WTC11 (cell line): ENCODE measurements around the gene MARK3. TPM values are rescaled to one million over a fixed set of nuclear protein-coding genes. Genes with fewer than 3 reads are reported as not detected.

Experiments
- ATAC-seq: fragments of 200-7000 bp; cut with Tn5 transposase; 2 replicates; pipeline ENCODE4 v1.10.0; 2021; ENCODE audit warnings: mild to moderate bottlenecking, moderate library complexity
- CTCF ChIA-PET: fragments of 300-600 bp; sonication (Branson Sonifier 250); formaldehyde crosslinking; loops from one replicate; lab custom pipeline; 2021; ENCODE audit warnings: antibody characterized with exemption; lab: Charles Lee
- POLR2A ChIA-PET: fragments of 350-600 bp; sonication (Branson Sonifier 250); formaldehyde crosslinking; loops from one replicate; lab custom pipeline; 2021; ENCODE audit warnings: antibody characterized with exemption; lab: Charles Lee
- DNase-seq: peaks from one replicate; pipeline ENCODE4 v3.0.0; 2021; ENCODE audit warnings: low spot score
- H3K27ac Mint-ChIP-seq: 2 replicates; pipeline ENCODE4 v1.8.0; 2021; ENCODE audit warnings: mixed read lengths
- H3K27me3 Mint-ChIP-seq: 2 replicates; pipeline ENCODE4 v1.8.0; 2021; ENCODE audit warnings: low read depth, mild to moderate bottlenecking, moderate library complexity, mixed read lengths
- H3K36me3 Mint-ChIP-seq: 2 replicates; pipeline ENCODE4 v1.8.0; 2021; ENCODE audit warnings: mixed read lengths
- H3K4me1 Mint-ChIP-seq: 2 replicates; pipeline ENCODE4 v1.8.0; 2022; ENCODE audit warnings: mixed read lengths
- H3K4me3 Mint-ChIP-seq: 2 replicates; pipeline ENCODE4 v1.8.0; 2021; ENCODE audit warnings: mild to moderate bottlenecking, moderate library complexity, mixed read lengths
- H3K9me3 Mint-ChIP-seq: 2 replicates; pipeline ENCODE4 v1.8.0; 2021; ENCODE audit warnings: mixed read lengths
- AFF4 ChIP-seq: sonication (generic); formaldehyde crosslinking; IDR thresholded peaks from 2 replicates; pipeline ENCODE4 v1.8.1; 2023; ENCODE audit warnings: mild to moderate bottlenecking, missing genetic modification reagents, borderline replicate concordance
- CDX4 ChIP-seq: fragments of 250-450 bp; sonication (Bioruptor Pico); IDR thresholded peaks from 2 replicates; pipeline ENCODE4 v1.9.0; 2021; ENCODE audit warnings: moderate library complexity, mild to moderate bottlenecking, inconsistent platforms, borderline replicate concordance
- CREB1 ChIP-seq: sonication (generic); formaldehyde crosslinking; IDR thresholded peaks from 2 replicates; pipeline ENCODE4 v1.8.0; 2023; ENCODE audit warnings: mild to moderate bottlenecking, missing genetic modification reagents
- EMX1 ChIP-seq: fragments of 250-450 bp; sonication (Bioruptor Pico); IDR thresholded peaks from 2 replicates; pipeline ENCODE4 v1.8.0; 2021; ENCODE audit warnings: mild to moderate bottlenecking
- FOXP1 ChIP-seq: sonication (generic); formaldehyde crosslinking; IDR thresholded peaks from 2 replicates; pipeline ENCODE4 v1.8.0; 2022; ENCODE audit warnings: missing genetic modification reagents, mild to moderate bottlenecking, moderate library complexity, borderline replicate concordance
- HMGA2 ChIP-seq: fragments of 250-450 bp; sonication (Bioruptor Pico); IDR thresholded peaks from 2 replicates; pipeline ENCODE4 v1.4.0; 2021; ENCODE audit warnings: mild to moderate bottlenecking, moderate library complexity
- IRF2 ChIP-seq: sonication (generic); formaldehyde crosslinking; IDR thresholded peaks from 2 replicates; pipeline ENCODE4 v1.8.0; 2022; ENCODE audit warnings: low read depth, missing genetic modification reagents, borderline replicate concordance
- JUN ChIP-seq: sonication (generic); formaldehyde crosslinking; IDR thresholded peaks from 2 replicates; pipeline ENCODE4 v1.8.0; 2023; ENCODE audit warnings: mild to moderate bottlenecking, missing genetic modification reagents
- NR2C2 ChIP-seq: sonication (generic); formaldehyde crosslinking; IDR thresholded peaks from 2 replicates; pipeline ENCODE4 v1.8.0; 2022; ENCODE audit warnings: mild to moderate bottlenecking, missing genetic modification reagents
- PREB ChIP-seq: sonication (generic); formaldehyde crosslinking; IDR thresholded peaks from 2 replicates; pipeline ENCODE4 v1.8.1; 2022; ENCODE audit warnings: mild to moderate bottlenecking, missing genetic modification reagents, moderate library complexity, borderline replicate concordance
- RELA ChIP-seq: sonication (generic); formaldehyde crosslinking; IDR thresholded peaks from 2 replicates; pipeline ENCODE4 v1.8.1; 2022; ENCODE audit warnings: missing genetic modification reagents, mild to moderate bottlenecking, borderline replicate concordance
- SP1 ChIP-seq: sonication (generic); formaldehyde crosslinking; conservative IDR thresholded peaks from 2 replicates; pipeline ENCODE4 v1.8.1; 2022; ENCODE audit warnings: missing genetic modification reagents
- USF2 ChIP-seq: sonication (generic); formaldehyde crosslinking; IDR thresholded peaks from 2 replicates; pipeline ENCODE4 v1.8.1; 2023; ENCODE audit warnings: mild to moderate bottlenecking, missing genetic modification reagents, moderate library complexity
- ZBTB21 ChIP-seq: sonication (generic); formaldehyde crosslinking; IDR thresholded peaks from 2 replicates; pipeline ENCODE4 v1.8.1; 2023; ENCODE audit warnings: mild to moderate bottlenecking, missing genetic modification reagents, borderline replicate concordance
- ZNF219 ChIP-seq: sonication (generic); formaldehyde crosslinking; IDR thresholded peaks from 2 replicates; pipeline ENCODE4 v1.8.0; 2023; ENCODE audit warnings: missing genetic modification reagents, mild to moderate bottlenecking, borderline replicate concordance
- ZNF281 ChIP-seq: sonication (generic); formaldehyde crosslinking; IDR thresholded peaks from 2 replicates; pipeline ENCODE4 v1.8.0; 2023; ENCODE audit warnings: mild to moderate bottlenecking, missing genetic modification reagents
- ZNF396 ChIP-seq: fragments of 250-450 bp; sonication (Bioruptor Pico); IDR thresholded peaks from 2 replicates; pipeline ENCODE4 v1.8.0; 2021; ENCODE audit warnings: mild to moderate bottlenecking, moderate library complexity, borderline replicate concordance
- total RNA-seq: library from RNA; stranded (reverse); gene quantifications from 3 replicates; pipeline ENCODE4 v1.2.3, GENCODE V29; 2021
- TF ChIP-seq, protein P1 (sequence below): fragments of 250-450 bp; sonication (Bioruptor Pico); IDR thresholded peaks from 2 replicates; pipeline ENCODE4 v1.9.0; 2021; ENCODE audit warnings: mild to moderate bottlenecking, borderline replicate concordance

Gene MARK3
- total RNA-seq, 1 experiment from 2014 or later, result 93.7 TPM

DNA sequence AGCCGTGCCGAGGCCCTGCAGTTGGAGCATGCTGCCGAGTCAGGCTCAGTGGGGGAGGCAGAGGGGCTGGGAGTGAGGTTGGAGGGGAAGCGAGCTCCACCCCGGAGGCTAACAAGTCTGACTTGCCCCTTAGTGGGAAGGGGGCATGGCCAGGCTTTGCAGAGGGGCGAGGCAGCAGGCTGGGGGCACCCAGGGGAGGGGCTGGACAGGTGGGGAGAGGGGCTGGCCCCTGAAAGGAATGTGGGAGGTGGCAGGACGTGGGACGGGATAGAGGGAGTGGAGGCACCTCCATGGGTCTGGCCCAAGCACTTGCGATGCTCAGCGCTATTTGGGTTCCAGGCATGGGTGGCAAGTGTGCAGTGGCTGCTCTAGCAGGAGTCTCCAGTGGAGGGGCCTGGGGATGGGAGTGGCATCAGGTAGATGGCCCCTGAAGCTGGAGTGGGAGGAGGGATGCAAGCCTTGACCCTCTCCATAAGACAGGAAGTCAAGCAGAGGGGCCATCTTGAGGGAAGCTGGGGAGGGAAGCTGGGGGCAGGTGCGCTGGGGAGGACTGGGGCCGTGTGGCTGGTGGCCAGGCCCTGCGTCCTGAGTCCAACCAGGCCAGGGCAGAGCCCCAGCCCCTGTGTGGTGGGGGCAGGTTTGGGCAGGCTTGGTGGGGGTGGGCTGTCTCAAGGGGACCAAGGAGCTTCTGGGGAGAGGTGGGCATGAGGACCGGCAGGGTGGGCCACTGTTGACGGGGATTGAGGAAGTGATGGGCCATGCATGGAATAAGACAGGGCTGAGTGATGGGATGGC is 146.4 kb downstream of the MARK3 start:
- TF ChIP-seq CDX4 (CRISPR knock-in tag) (no peak), SP1 (no peak), NR2C2 (CRISPR knock-in tag) (no peak), ZNF219 (CRISPR knock-in tag) (no peak), ZNF396 (CRISPR knock-in tag) (no peak), ZBTB21 (no peak), PREB (CRISPR knock-in tag) (no peak), IRF2 (CRISPR knock-in tag) (no peak), RELA (CRISPR knock-in tag) (no peak), JUN (CRISPR knock-in tag) (no peak), AFF4 (CRISPR knock-in tag) (no peak), USF2 (CRISPR knock-in tag) (no peak), EMX1 (CRISPR knock-in tag) (no peak), ZNF281 (no peak), CREB1 (CRISPR knock-in tag) (no peak), HMGA2 (CRISPR knock-in tag) (no peak), FOXP1 (CRISPR knock-in tag) (no peak)
- TF ChIP-seq, protein P1, sequence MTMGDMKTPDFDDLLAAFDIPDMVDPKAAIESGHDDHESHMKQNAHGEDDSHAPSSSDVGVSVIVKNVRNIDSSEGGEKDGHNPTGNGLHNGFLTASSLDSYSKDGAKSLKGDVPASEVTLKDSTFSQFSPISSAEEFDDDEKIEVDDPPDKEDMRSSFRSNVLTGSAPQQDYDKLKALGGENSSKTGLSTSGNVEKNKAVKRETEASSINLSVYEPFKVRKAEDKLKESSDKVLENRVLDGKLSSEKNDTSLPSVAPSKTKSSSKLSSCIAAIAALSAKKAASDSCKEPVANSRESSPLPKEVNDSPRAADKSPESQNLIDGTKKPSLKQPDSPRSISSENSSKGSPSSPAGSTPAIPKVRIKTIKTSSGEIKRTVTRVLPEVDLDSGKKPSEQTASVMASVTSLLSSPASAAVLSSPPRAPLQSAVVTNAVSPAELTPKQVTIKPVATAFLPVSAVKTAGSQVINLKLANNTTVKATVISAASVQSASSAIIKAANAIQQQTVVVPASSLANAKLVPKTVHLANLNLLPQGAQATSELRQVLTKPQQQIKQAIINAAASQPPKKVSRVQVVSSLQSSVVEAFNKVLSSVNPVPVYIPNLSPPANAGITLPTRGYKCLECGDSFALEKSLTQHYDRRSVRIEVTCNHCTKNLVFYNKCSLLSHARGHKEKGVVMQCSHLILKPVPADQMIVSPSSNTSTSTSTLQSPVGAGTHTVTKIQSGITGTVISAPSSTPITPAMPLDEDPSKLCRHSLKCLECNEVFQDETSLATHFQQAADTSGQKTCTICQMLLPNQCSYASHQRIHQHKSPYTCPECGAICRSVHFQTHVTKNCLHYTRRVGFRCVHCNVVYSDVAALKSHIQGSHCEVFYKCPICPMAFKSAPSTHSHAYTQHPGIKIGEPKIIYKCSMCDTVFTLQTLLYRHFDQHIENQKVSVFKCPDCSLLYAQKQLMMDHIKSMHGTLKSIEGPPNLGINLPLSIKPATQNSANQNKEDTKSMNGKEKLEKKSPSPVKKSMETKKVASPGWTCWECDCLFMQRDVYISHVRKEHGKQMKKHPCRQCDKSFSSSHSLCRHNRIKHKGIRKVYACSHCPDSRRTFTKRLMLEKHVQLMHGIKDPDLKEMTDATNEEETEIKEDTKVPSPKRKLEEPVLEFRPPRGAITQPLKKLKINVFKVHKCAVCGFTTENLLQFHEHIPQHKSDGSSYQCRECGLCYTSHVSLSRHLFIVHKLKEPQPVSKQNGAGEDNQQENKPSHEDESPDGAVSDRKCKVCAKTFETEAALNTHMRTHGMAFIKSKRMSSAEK (CRISPR knock-in tag), result no peak
- TF ChIP-seq, all 79 proteins: peak for 0
- Mint-ChIP-seq H3K27ac (no peak overlapping the region), H3K4me1 (peaks cover 15% of the 10 kb centered on the region), H3K27me3 (no peaks in the 10 kb centered on the region; the same call in 1 of the 2 replicates), H3K4me3 (no peak overlapping the region), H3K36me3 (no peaks in the 10 kb centered on the region), H3K9me3 (no peaks in the 10 kb centered on the region)
- ATAC-seq, result no peak
- no peak for DNase-seq
- ChIA-PET POLR2A (no interaction called here), CTCF (interaction anchor here (1.1 to 5.8 kb wide), 4 partner anchors 11 to 31 kb away, joined by 4 to 46 read pairs (median 26); no protein-coding TSS in a partner anchor)
